ENCODE data around the gene ARHGAP4. TPM values are rescaled to one million over a fixed set of nuclear protein-coding genes. Genes with fewer than 3 reads are reported as not detected.

ARHGAP4 gene
- total and polyA plus RNA-seq, 2 donors (not counting 3 experiments of a cell fraction or from before 2014, with no cell fraction given): 20.9 to 33.3 TPM

- no peaks in the 10 kb centered on the region for H4K20me1 ChIP-seq (replicated peaks; ENCODE audit: control insufficient read depth, extremely low read depth, insufficient read depth, low read length)
- H2AFZ ChIP-seq (ENCODE audit: low read depth, low read length): no peak overlapping the region
- ChIA-PET CTCF (no interaction called here), POLR2A (no interaction called here)
- no peaks in the 10 kb centered on the region for H3K9me3 ChIP-seq (replicated peaks; ENCODE audit: control insufficient read depth, insufficient read depth, low read length)
- no peak overlapping the region for H3K4me3 ChIP-seq (replicated peaks in 1 of 3; ENCODE audit: insufficient read depth in 1 of 3, low read depth in 1 of 3, low read length in 3 of 3)
- H3K79me2 ChIP-seq (ENCODE audit: control insufficient read depth, insufficient read depth, low read length): peaks cover 63% of the 10 kb centered on the region
- DNase-seq (ENCODE audit: low read depth, low spot score) (no peak), FAIRE-seq (no peak)
- peaks cover 7 to 28% of the 10 kb centered on the region in 2 experiments for H3K36me3 ChIP-seq (ENCODE audit: control insufficient read depth in 2 of 2, extremely low read depth in 1 of 2, insufficient read depth in 2 of 2, low read length in 2 of 2)
- H3K27me3 ChIP-seq (ENCODE audit: control insufficient read depth in 2 of 2, insufficient read depth in 2 of 2, low read length in 2 of 2): no peaks in the 10 kb centered on the region
- no peak overlapping the region for H3K27ac ChIP-seq (ENCODE audit: insufficient read depth, low read depth, low read length)
- no peak overlapping the region for H3K9ac ChIP-seq (replicated peaks; ENCODE audit: extremely low read depth, insufficient read depth, low read length)
- dilution Hi-C loops (cut with MboI; ENCODE audit: extremely low pct_ligation_motif_present, low sequenced_read_pairs) (no loop called here), intact Hi-C loops (cut with micrococcal nuclease) (no loop called here)
- TF ChIP-seq MAX (IDR thresholded peaks at IDR 0.05; ENCODE audit: insufficient read depth, insufficient read length): no peak
- TF ChIP-seq JUN (IDR thresholded peaks at IDR 0.05; ENCODE audit: borderline replicate concordance, insufficient read depth, insufficient read length, low read depth): no peak
- no peak for TF ChIP-seq FOS (IDR thresholded peaks at IDR 0.05; ENCODE audit: borderline replicate concordance, insufficient read depth, low read length)
- TF ChIP-seq EZH2 (IDR thresholded peaks at IDR 0.05; ENCODE audit: borderline replicate concordance, low read depth, low read length, severe bottlenecking): no peak
- TF ChIP-seq CTCF (IDR thresholded peaks at IDR 0.05; ENCODE audit: extremely low read depth in 1 of 2, insufficient read depth in 1 of 2, low read depth in 1 of 2, low read length in 2 of 2): no peak
- no peak for TF ChIP-seq GATA2 (IDR thresholded peaks at IDR 0.05; ENCODE audit: insufficient read depth, insufficient read length, low read depth, low read length)
- TF ChIP-seq MYC (IDR thresholded peaks at IDR 0.05; ENCODE audit: low read depth, low read length): no peak
- TF ChIP-seq POLR2AphosphoS5 (IDR thresholded peaks at IDR 0.05; ENCODE audit: insufficient read depth, low read depth, low read length): no peak
- no peak for TF ChIP-seq POLR2A (IDR thresholded peaks at IDR 0.05; ENCODE audit: low read depth, low read length)
- BruUV-seq (replicated peaks): no TSS peak
- peaks cover 24% of the 10 kb centered on the region for H3K4me1 ChIP-seq (ENCODE audit: control insufficient read depth, extremely low read depth, insufficient read depth, low read length)
- H3K4me2 ChIP-seq (ENCODE audit: insufficient read depth, low read length): no peak overlapping the region
- H3K9me1 ChIP-seq (replicated peaks; ENCODE audit: control insufficient read depth, extremely low read depth, insufficient read depth, low read length): no peaks in the 10 kb centered on the region
Observed at GRCh38 chrX:153964105-153964504, 38.0 kb upstream of the ARHGAP4 start.

Data from endothelial cell of umbilical vein (primary cell).